CD4-positive, alpha-beta T cell treated with Interleukin-12 subunit alpha and Interleukin-12 subunit beta, for 1 hour (primary cell): ENCODE data around the gene TECPR1.

Experiments used
- DNase-seq: peaks from one replicate; pipeline ENCODE4 v3.0.0-alpha.2; 2020

TECPR1 gene, protein sequence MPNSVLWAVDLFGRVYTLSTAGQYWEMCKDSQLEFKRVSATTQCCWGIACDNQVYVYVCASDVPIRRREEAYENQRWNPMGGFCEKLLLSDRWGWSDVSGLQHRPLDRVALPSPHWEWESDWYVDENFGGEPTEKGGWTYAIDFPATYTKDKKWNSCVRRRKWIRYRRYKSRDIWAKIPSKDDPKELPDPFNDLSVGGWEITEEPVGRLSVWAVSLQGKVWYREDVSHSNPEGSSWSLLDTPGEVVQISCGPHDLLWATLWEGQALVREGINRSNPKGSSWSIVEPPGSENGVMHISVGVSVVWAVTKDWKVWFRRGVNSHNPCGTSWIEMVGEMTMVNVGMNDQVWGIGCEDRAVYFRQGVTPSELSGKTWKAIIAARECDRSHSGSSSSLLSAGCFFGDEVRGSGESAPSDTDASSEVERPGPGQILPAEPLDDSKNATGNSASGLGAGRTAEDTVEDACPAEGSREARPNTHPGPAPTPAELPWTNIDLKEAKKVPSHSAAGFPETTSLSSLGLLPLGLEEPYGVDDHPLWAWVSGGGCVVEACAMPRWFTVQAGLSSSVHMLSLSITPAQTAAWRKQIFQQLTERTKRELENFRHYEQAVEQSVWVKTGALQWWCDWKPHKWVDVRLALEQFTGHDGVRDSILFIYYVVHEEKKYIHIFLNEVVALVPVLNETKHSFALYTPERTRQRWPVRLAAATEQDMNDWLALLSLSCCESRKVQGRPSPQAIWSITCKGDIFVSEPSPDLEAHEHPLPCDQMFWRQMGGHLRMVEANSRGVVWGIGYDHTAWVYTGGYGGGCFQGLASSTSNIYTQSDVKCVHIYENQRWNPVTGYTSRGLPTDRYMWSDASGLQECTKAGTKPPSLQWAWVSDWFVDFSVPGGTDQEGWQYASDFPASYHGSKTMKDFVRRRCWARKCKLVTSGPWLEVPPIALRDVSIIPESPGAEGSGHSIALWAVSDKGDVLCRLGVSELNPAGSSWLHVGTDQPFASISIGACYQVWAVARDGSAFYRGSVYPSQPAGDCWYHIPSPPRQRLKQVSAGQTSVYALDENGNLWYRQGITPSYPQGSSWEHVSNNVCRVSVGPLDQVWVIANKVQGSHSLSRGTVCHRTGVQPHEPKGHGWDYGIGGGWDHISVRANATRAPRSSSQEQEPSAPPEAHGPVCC

DNA sequence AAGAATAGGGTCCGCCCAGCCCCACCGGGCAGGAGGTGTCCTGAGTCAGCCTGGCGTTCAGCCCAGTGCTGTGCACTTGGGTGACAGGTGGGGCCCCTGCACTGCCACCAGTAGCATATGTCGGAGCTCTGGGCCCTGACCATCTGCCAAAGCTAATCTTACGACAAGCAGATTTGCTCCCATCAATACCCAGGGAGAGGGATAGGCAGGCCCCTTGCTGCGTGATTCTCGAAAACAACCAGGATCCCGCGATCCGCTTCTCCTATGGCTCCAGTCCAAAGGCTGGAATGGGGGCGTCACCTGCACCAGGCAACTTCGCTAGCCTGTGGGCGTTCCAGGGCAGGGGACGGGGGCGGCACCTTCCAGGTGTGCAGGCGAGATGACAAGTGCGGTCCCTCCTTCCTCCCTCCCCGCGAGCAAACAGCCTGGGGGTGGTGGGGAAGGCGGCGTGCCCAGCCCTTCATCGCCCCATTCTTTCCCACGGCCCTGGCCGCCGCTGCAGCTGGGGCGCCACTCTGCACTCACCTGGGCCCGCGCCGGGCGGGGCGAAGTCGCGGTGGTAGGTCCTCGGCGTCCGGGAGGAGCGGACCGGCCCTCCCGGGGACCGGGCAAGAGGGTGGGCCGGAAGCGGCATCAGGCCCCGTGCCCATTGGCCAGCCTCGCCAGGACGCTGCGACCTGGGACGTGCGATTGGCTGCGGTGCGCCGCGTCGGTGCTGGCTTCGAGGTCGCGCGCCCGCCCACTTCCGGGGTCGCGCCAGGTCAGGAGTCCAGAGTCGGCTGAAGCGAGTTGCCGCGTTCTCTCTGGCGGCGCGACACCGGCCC, at the start of gene TECPR1:
Gene TECPR1 (minus strand): TSS at position 632 of the 824 bp plus-strand sequence. CDS start 6,086 bp downstream, outside the sequence.
- peak; percentile 88 for DNase-seq

DNA sequence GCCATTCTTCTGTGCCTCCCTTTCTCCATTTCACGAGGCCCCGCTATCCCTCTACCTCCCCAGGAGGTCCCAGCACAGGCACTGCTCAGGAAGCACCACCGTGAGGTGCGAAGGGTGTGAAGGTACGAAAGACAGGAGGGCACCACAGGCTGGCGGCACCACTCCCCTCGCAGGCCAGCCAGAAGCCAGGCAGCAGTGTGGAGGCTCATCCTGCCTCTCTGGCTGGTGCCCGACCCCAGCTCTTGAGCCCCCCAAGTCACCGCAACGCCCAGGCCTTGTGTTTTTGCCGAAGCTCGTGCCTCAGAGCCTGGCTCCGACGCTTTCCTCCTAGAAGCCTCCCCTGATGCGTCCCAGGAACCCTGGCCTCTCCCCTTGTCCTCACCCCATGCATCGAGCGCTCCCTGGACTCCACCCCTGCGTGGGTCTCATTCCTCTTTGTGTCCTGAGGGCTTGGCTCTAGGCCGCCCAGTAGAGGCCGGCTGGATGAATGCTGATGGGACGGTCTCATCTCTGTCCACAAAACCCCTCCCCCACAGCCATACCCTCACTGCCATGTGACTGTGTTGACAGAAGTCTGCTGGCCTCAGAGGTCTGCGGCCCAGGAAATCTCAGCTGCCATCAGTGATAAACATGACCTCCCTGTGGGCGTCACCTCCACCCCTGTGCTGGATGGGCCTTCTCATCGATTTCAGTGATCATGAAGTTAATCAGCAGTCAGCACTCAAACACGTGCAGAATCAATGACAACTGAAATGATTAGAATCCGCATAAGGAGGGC, 48.8 kb upstream of the TECPR1 start:
- DNase-seq = no peak

DNA sequence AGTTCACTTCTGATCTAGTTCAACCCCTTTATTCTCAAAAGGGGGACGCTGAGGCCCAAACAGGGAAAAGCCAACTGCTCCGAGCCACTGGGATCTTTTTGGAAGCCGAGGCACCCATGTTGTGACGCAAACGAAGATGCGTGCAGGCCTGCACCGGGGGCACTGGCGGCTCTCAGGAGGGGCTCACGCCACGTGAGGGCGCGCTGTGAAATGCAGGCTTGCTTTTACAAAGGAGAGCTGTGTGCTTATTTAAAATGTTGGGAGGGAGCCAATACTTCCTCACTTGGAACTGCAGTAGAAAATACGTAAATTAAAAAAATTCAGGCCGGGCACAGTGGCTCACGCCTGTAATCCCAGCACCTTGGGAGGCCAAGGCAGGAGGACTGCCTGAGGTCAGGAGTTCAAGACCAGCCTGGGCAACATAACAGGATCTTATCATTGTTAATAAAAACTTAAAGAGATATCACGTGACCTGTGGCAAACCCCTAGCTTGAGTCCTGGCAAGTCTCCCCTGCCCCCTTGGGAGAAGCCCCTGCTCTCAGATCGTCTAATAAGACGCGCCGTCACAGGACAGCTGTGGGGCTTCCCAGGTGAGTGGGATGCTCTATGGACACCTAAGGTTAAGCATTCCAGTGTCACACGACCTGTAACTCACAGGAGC, 45.7 kb upstream of the TECPR1 start:
- DNase-seq = no peak

DNA sequence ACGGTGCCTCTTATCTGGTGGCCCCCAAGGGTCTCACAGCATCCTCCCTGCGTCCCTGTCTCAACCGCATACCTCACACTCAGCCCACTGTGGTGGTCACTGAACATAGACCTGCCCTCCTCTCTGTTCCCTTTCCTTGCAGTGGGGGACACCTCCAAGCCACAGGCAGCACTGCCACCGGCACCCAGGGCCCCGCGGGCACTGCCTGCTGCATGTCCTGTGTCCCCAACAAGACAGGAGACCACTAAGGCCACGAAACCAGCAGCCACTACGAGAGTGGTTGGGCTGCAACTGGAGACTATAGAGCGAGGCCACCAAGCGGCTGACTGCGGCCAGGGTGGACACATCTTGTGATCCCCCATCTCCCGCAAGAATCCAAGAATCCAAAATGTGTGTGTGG, 44.8 kb upstream of the TECPR1 start:
- DNase-seq = no peak

DNA sequence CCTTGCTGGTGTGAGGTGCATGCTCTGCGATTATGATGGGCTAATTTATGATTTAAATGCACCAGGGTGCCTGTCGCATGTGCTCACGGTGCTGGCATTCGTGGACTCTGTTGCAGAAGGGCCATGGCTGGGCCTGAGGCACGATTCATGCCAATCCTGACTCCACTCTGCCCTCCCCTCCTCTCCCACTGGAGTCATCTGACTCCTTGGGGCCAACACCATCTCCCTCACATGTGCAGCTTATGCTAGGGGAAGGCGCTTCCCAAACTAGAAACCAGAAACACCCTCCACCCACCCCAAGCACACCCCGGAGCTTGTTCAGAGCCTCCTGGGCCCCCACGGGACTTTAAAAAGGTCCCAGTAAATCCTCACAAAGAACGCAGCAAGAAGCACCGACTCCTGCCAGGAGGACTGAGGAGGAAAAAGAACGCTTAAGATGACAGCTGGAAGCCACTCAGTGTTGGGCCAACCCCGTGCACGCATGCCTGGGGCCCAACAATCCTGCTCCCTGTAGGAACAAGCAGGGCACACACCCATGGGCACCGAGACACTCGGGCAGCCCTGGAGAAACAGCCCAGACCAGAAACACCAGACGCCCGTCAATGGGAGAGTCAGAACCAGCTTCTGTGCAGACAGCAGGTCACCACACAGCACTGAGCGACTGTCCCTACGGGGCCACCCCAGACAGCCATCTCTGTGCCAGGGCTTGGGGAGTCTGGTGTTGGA, 43.6 kb upstream of the TECPR1 start:
- no peak for DNase-seq

DNA sequence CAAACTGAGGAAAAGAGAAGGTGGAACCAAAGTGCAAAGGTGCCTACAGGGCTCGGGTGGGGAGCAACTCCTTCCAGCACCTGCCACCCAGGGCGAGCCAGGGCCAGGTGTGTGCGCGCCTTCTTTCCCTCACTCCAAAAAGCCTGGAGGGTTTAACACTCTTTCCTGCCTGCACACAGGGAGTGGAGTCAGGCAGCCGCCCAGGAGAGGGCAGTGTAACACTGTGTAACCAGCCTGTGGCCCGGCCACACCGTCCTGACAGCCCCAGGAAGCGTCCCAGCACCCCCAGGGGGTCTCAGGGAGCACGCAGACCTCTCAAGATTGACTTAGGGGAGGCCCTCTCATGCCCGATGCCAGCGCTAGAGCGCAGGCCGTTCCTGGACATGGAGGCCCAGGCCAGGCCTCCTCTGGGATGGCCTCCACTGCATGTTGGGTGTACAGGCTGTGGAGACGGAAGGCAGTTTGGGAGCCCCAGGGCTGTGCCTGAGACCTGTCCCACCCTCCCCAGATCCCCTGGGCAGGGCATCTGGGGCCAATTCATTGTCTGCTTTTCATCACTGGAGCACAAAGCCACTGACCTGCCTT, 42.9 kb upstream of the TECPR1 start:
- DNase-seq = peak; percentile 17

DNA sequence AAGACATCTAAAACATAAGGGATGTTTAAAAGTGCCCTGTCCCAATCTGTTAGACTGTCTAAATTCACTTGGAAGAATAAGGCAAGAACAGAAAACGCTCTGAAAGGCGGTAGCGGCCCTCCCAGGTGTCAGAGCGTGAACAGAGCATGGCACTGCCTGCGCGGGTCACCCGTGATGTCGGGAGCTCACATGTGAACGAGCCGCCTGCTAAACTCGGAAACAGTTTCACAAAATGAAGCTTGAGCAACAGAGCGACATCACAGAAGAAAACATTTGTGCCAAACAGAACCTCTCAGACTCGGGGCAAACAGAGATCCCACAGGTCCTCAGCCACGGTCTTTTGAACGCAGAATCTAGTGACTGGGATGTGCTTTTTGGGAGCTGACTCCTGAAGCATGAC, 42.3 kb upstream of the TECPR1 start:
- DNase-seq = no peak

DNA sequence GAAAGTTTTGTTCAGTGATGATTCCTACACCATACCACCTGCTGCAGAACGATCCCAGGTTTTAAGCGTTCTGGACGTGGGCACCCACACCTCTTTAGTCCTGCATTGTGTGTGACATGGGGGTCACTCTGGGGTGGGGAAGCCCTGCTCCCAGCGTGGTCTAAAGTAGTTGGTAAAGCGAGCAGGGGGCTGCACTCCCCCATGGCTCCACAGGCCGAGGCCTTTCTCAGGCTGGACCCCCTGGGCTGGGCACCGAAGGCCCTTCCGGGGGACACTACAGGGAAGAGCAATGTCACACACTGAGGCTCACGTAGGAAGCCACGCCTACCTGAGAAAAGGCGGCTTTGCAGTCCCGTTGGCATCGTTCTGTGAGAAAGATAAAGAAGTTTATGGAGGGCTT, 41.7 kb upstream of the TECPR1 start:
- DNase-seq = no peak

DNA sequence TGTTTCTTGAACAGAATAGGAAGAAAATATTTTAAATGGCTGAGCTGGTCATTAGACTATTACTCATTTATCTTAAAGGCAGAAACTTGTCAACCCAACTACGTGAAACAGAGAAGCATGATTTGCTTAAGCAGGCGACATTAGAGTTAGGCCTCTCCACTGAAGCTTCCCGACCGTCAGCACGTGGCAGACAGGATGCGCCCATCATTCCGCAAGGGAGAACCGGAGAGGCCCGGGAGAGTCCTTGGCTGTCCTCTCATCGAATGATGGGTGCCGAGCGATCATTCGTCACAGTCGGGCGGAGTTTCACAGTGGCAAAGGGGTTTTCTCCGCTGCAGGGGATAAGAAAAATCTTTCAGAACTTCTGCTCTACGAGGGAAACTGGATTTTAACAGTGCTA, 41.2 kb upstream of the TECPR1 start:
- no peak for DNase-seq

DNA sequence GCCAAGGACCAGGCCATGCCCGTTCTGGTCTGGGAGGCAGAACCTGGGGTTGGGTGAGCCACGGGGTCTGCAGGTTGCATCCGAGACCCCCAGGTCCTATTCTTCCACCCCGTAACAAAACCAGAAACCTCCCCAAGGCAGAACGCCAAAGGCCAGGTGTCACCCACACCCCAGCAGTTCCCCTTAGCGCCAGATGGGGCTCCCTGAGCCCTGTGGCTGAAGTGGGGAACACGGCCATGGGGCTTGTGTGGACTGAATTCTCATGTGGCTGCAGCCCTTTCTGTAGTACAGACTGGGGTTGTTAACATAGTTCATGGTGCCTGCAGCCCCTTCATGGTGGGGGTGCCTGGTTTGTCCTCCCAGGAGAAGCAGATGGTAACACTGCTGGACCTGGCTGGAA, 39.7 kb upstream of the TECPR1 start:
- no peak for DNase-seq

DNA sequence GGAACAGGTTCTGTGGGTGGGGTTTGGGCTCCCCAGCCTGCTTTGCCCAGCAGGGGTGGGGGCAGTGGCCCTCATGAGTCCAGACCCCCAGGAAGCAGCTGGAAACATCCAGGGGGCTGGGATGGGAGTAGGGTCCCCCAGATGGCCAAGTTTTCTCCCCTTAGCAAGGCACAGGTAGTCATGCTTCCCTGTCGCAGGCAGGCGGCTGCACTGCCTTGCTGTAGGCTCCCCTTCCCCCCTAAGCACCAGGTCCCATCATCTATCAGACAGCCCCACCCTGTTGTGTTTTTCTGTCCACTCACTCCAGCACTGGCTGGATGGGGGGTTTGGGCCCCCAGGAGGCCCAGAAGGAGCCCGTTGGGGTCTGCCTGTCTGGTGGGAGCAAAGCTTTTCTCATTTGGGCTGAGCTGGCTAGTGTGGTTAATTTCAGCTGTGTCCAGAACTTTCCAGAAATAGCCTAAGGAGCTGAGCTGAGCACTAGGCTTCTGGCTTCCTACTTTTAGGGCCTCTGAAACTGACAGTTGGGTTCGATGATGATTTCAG, 37.4 kb upstream of the TECPR1 start:
- DNase-seq = no peak

DNA sequence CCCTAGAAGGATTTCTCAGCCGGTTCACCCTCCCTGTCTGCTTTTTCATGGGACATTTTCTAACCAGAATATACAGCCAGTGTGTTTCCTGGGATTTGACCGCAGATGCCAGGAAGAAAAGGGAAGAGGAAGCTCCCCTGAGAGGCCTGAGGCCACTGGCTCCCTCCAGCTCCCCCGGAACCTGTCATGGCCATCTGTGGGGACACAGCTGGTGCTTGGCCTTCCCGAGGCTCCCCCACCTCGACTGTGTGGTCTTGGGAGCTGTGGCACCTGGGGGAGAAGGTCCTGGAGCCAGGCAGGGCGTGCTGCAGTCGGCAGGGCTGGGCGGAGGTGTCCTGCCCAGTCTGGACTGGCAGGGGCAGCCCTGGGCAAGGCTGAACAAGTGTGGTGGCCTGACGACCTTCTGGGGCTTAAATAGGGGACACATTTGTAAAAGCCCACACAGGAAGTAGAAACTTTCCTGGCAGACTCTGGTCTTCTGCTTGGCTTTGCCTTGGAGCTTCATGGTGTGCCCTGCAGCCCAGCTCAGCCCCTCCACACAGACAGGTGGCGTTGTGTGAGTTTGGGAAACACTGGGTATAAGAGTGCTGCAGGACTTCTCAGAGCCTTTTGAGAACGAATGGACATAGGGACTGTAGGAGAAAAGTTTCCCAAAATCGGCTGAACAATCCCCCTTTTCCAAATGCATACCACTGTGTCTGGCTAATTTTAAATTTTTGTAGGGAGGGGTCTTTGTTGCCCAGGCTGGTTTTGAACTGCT, 36.2 kb upstream of the TECPR1 start:
- DNase-seq = no peak

DNA sequence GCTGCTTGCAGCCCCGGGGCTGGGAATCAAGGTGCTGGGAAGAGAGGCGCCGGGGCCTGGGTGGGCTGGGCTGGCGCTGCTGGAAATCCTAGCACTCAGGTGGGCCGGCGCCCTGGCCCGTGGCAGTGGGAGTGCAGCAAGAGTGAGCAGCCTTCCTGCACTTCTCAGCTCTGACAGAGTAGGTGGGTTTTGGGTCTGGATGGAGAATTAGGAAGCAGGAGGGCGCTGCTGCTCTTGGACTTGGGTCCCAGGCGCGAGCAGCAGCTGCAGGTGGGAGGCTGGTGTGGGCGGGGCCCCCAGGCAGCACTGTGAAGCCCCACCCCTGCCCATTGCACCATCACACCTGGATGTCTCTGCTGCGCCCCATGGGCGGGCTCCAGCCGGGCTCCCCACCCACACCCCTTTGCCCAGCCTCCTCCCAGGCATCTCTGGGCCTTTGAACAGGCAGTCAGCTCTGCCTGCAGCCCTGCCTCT, 35.5 kb upstream of the TECPR1 start:
- no peak for DNase-seq

DNA sequence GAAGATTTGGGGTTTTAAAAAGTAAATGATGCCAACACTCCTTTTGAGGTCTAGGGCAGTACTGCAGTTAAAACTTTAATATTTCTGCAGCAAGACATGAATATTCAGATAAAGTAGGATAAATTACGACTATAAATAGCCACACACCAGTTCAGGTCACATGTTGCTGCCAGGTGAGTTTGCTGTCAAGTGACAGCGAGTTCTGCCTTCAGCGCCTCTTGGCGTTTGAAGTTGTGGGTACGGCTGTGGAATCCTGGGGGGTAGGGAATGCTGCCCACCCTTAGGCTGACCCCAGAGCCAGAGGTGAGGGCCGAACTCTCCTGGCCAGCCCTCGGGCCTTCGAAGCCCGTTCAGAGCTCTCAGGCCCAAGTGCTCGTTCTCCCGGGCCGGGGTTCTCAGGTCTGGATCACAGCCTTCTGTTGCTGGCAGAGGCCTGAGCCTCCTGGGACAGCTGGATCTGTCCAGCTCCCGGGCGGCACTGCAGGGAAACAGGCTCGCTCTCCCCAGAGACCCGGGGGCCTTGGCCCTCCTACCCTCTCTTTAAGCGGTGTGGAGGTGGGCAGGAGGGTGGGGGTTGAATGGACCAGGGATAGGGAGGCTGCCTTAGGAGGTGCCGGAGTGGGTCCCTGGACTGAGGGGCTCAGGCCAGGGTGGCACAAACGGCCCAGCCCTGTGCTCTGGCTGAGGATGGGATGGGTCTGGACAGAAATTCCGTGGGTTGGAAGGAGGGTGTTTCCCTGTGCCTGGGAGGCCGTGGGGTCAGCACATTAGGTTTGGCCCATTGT, 34.9 kb upstream of the TECPR1 start:
- DNase-seq = no peak

DNA sequence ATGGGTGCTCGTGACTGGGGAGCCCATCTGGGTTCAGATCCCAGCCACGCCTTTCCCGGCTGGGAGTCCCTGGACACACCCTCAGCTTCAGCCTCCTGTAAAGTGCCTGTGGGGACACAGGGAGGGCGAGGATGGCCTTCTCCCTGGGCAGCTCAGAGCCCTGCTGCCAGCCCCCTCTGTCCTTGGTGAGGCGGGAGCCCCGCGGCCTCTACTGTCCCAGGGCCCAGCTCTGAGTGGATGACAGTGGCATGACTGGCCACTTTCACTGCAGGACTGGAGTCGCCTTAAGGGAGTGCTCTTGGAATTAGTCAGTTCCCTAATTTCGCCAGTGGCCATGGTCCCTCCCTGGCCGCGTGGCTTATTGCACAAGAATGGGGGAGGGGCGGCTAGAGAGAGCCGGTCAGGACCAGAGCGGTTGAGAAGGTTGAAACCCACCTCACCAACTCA, 34.1 kb upstream of the TECPR1 start:
- no peak for DNase-seq

DNA sequence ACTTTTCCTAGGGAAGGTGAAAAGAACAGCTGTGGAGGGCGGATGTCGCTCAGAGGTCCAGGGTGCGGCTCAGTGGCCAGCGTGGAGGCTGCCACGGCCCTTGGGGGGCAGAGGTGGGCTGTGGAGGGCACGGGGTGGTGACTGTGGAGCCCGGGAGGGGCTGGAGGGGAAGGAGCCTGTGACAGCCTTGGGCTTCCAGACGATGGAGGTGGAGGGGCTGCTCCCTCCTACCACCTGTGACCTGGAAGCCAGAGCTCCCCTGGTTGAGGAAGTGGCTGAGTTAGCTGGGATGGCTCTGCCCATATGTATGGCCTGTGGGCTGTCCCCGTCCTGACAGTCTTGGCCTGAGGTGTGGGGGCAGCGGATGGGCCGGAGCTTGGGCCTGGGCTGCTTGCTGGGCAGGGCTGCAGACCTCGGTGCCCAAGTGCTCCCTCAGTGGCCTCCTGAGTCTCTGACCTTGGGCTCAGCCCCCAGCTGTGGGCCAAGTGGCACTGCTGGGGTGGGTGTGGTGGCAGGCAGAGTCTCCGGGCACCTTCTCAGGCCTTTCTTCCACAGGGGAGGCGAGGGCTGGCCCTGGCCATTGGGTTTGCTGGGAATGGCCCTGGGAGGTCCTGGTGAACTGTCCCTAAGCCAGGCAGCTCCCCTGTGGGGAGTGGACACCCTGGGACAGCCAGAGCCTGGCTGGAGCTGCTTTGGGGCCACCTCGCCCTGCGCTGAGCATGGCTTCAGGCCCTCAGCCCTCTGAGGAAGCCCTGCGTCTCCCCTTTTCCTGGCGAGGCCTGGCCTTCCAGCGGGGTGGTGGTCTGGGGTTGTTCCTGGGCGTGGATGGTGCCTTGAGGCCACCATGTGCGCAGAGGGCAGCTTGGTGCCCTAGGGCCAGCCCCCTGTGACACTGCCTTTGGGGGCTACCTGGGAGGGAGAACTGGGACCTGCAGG, 33.4 kb upstream of the TECPR1 start:
- DNase-seq = no peak
